ENCODE measurements around the gene STK33.

STK33 gene

GRCh38 chr11:8603696-8604077, 9.7 kb upstream of the STK33 start:
- H3K27ac ChIP-seq = no peak overlapping the region
- no peak overlapping the region for H3K4me3 ChIP-seq
- no peak for TF ChIP-seq CTCF (IDR thresholded peaks at IDR 0.05)
- DNase-seq (ENCODE audit: low spot score) = no peak

GRCh38 chr11:8601376-8602133, 7.5 kb upstream of the STK33 start:
- Histone ChIP-seq H3K4me3 (no peak overlapping the region), H3K27ac (no peak overlapping the region)
- no peak for TF ChIP-seq CTCF (IDR thresholded peaks at IDR 0.05)
- DNase-seq (ENCODE audit: low spot score) = no peak

GRCh38 chr11:8598506-8598905, 4.5 kb upstream of the STK33 start:
- TF ChIP-seq CTCF (IDR thresholded peaks at IDR 0.05) = no peak
- no peak overlapping the region for H3K27ac ChIP-seq
- no peak for DNase-seq (ENCODE audit: low spot score)
- H3K4me3 ChIP-seq = no peak overlapping the region

- no peak for TF ChIP-seq CTCF (IDR thresholded peaks at IDR 0.05)
- no peak overlapping the region for H3K4me3 ChIP-seq
- DNase-seq (ENCODE audit: low spot score) = no peak
- no peak overlapping the region for H3K27ac ChIP-seq
Observed at GRCh38 chr11:8597182-8597581, 3.2 kb upstream of the STK33 start.

- H3K27ac ChIP-seq = no peak overlapping the region
- no peak for TF ChIP-seq CTCF (IDR thresholded peaks at IDR 0.05)
- no peak overlapping the region for H3K4me3 ChIP-seq
- DNase-seq (ENCODE audit: low spot score) = no peak
Observed at GRCh38 chr11:8596504-8597046, 2.5 kb upstream of the STK33 start.

- H3K27ac ChIP-seq = no peak overlapping the region
- peak overlapping the region; percentile 69 for H3K4me3 ChIP-seq
- no peak for DNase-seq (ENCODE audit: low spot score)
- no peak for TF ChIP-seq CTCF (IDR thresholded peaks at IDR 0.05)
Observed at GRCh38 chr11:8593455-8593854, 573 bp downstream of the STK33 start.

- no peak for DNase-seq (ENCODE audit: low spot score)
- Histone ChIP-seq H3K4me3 (no peak overlapping the region), H3K27ac (no peak overlapping the region)
- TF ChIP-seq CTCF (IDR thresholded peaks at IDR 0.05) = no peak
Observed at GRCh38 chr11:8587915-8588314, 6.1 kb downstream of the STK33 start.
